SK-MEL-5 (cell line): Measurements from ENCODE around the gene BTBD16. TPM values are rescaled to one million over a fixed set of nuclear protein-coding genes. Genes with fewer than 3 reads are reported as not detected.

ENCODE experiments used
- DNase-seq: peaks from one replicate; pipeline ENCODE4 v3.0.0-alpha.2; 2016; ENCODE audit warnings: low read depth, low spot score
- in situ Hi-C: cut with HindIII; loops from 2 replicates; pipeline ENCODE4 v1.10.0; 2016; ENCODE audit warnings: low sequenced_read_pairs, high pct_unique_total_duplicates, low pct_unique_long_range_greater_than_20kb
- total RNA-seq: library from RNA; depleted of rRNA; stranded (reverse); fragments of >200 nt; shearing (Covaris generic); gene quantifications from 2 replicates; pipeline ENCODE4 v1.2.3, GENCODE V29; 2014

BTBD16 gene
- total RNA-seq, 1 experiment from 2014 or later = not detected

DNA sequence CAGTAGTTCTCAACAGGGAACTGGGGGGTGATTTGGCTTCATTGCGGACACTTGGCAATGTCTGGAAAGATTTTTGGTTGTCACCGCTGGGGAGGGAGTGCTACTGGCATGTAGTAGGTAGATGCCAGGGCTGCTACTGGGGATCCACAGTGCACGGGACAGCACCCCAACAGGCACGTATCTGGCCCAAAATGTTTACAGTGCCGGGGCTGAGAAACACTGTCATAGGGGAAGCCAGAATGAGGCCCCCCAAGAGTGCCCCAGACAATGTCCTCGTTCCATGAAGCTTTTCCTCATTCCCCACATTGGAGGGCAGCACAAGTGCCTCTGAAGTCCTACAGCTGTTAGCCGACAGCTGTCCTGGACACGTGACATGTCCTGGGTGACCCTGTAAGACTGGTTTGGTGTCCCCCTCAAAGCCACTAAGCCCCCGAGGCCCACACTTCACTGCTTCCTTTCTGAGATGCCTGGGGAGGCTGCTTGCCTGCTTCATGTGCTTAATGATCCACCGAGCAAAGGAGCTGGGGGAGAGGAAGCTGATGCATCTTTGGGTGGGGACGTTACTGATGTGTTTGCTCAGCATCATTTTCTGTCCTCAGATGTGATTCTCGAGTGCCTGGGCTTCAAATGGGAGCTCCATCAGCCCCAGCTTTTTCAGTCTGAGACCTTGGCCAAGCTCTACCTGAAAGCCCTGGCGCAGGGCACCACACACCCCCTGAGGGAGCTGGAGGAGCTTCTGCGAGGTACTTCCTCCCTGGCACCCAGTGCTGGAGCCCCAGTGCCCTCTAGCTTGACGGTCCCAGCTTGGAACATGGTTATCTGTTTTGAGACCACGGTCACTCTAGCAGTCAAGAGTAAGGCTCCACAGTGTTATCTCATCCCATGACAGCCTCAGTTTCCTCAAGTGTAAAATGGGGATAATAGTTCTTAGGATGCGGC, 14.7 kb downstream of the BTBD16 start:
- in situ Hi-C loops = no loop called here

DNA sequence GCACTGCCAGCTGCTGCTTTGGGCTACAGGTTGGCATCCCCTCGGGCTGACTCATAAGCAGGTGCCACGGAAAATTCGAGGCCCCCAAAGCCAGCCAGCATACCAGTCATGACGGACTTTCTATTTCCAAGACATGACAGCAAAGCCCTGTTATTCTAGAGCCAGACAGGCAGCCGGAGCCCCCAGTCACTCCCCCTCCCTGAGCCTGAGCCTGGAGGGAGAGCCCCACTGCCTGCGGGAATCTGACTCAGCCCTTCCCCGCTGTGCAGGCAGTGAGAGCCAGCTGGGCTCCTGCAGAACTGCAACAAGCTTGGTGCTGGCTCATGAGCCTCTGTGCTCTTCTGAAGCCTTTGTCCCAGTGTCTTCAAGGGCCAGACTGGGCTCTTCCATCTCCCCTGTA, 15.8 kb downstream of the BTBD16 start:
- in situ Hi-C loops = no loop called here
- no peak for DNase-seq

More for the DNA sequence above, 14.7 kb downstream of the BTBD16 start:
- no peak for DNase-seq

DNA sequence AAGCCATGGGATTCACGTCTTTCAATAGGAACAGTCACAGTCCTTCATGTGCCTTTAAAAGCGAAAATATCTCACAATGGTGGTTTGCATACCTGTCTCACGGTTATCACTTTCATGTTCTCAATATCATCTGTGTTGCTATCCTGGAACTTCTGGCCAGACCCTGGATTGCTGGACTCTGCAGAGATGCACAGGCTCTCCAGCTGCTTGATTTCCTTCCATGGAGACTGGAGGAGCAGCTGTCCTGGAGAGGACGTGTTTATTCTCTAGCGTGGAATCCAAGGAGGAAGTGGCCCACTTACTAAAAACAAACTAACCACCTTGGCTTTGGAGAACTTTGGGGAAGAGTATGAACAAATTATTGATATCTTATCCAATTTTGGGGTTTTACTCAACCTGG, 16.5 kb downstream of the BTBD16 start:
- in situ Hi-C loops = no loop called here
- DNase-seq = no peak

DNA sequence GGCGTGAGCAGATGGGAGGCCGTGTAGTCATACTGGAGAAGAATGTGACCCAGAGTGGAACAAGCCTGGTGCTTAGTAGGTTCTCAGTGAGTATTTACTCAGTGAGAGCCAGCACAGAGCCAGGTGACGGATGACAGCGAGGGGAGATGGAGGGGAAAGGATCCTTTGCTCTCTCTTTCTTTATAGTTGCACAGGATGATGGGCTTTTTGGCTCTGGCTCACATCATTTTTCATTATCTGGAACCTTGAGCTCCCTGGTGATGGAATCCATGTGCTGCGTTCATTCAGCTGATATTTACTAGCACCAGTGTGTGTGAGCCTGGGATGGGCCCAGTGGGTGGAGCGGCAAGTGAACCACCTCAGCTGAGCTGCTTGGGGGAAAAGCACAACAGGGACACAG, 17.2 kb downstream of the BTBD16 start:
- in situ Hi-C loops = no loop called here
- no peak for DNase-seq

DNA sequence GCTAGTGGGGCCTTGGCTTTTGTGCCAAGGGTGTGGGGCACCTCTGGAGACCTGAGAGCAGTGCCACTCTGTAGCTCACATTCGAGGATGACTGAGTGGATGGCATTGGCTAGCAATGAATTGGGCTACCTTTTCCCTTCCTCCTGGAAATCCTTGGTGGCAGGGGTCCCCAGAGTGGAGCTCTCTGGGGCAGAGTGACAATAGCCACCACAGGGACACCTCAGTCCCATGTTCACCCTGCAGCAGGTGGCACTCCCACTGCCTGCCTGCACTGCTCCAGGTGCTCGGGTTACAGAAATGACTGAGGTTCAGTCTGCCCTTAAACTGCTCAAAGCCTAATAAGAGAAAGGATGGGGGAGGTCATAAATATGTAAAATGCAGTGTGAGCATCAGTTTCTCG, 17.8 kb downstream of the BTBD16 start:
- no peak for DNase-seq
- in situ Hi-C loops = no loop called here

DNA sequence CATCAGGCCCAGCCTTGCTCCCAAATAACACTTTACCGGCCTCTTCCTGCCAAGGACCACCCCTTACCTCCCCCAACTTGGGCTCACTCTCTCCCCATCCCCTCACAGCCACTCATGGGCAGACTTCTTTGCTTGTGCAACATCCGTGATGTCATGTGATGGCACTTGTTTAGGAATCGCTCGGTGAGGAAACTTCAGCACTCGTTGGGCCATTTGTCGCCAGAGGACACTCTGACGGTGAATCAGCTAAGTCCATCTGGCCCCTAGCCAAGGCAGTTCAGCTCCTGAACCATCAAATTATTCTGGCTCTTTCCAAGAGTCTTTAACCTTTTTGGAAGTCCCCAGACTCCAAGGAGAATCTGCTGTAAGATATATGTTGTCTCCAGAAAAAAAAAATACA, 19.2 kb downstream of the BTBD16 start:
- no peak for DNase-seq
- in situ Hi-C loops = no loop called here

DNA sequence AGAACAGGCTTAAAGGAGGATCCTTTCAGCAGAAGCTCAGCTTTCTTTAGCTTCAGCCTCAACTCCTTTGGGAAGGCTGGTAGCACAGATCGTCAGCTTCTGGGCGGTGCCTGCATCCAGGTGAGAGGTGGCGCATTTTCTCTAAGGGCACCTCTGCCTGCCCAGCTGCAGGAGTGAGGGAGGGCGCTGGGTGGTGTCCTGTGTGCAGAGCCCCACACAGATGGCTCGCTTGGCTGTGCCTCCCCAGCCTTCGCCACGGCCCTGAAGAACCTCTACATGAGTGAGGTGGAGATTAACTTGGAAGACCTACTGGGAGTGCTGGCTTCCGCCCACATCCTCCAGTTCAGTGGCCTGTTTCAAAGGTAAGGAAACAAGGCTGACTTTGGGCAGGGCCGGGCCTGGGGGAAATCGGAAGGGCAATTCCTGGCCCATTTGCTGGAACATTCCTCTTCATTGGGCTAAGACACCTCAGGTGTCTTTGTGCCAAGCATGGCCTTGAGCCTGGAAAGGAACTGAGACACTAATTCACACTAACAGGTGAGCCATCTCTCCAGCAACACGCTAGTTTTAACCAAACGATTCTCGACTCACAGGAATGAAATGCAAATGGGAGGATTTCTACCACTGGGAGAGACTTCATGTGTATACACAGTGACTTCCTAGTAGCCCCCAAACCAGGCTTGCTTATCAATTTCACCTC, 19.9 kb downstream of the BTBD16 start:
- no peak for DNase-seq
- in situ Hi-C loops = no loop called here

DNA sequence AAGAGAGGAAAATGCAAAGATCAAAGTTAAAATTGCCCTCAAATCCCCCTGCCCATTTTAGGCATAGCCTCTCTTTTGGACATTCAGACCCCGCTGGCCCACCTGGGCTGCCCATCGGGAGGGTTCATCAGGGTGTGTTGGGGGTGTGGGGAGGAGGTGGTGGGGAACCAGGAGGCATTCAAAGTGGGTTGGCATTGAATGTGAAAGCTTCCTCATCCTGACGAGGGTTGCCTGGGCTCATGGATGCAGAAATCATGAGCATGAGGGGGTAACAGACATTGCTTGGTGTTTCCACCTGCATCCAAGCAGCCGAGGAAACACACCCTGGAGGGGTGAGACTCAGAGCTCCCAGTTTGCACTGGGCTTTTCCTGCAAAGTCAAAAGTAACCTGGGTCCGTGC, 20.6 kb downstream of the BTBD16 start:
- no peak for DNase-seq
- in situ Hi-C loops = no loop called here

DNA sequence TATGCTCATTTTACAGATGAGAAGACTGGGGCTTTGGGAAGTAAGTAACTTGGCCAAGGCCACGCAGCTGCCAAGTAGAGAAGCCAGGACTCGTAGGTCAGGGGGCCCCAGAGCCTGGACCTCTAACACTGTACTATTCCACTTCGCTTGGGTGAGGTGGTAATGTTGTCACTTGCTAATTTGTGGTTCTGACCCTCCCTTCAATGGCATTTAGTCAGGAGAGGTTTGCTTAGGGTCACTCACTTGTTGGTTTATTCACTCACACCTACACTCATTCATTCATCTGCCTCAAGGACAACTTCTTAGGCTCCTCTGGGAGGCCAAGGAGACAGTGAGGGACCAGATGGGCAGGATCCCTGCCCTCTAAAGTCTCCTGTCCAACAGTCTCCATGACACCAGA, 21.3 kb downstream of the BTBD16 start:
- in situ Hi-C loops = no loop called here
- DNase-seq = no peak

DNA sequence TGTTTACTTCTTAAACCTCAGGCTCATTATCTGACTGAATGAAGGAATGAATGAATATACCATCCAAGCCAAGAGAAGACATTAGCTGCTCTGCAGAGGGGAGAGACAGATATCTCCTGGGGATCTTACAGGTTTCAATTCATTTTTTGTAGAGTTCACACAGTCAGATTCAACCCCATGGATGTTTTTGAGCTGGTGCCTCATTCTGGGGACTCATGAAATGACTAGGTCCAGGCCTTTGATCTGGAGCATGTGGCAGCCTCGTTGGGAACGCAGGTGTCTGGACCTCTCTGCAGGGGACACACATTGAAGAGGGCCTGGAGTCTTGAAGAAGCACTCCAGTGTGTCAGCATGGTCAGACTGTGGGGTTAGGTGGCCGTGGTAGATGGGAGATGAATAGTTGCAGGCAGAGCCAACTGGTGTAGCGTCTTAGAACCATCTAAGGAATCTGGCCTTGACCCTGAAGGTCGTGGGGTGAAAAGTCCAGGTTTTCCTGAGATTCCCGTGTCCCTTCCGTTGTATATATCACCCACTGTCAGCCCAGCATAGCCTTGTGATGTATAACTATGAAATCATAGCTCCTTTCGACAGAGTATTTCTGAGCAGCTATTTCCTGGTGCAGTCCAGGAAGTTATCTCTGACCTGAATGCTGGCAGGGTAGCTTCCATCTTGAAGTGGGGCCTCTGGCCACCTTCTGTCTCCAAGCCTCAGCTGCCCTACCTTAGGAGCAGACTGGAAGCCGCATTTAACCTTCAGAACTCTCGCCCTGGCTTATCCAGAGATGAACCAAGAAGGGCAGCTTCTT, 22.3 kb downstream of the BTBD16 start:
- in situ Hi-C loops = no loop called here
- no peak for DNase-seq

DNA sequence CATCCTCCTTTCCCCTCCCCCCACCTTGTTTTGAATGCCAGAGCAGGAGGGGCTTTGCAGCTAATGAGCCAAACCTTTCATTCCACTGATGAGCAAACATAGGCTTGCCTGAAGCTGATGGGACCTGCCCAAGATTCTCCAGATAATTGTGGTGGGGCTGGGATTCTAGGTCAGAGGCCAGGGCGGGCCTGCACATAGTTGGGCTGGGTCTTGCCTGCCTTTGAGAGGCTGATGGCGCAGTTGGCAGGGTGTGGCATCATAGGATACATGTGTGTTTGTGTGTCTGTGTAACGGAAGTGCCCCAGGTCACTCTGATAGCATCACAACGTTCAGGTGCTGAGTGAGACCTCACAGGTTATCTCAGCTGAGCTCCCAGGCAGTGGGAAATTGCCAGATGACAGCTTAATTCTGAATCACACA, 22.9 kb downstream of the BTBD16 start:
- in situ Hi-C loops = no loop called here

DNA sequence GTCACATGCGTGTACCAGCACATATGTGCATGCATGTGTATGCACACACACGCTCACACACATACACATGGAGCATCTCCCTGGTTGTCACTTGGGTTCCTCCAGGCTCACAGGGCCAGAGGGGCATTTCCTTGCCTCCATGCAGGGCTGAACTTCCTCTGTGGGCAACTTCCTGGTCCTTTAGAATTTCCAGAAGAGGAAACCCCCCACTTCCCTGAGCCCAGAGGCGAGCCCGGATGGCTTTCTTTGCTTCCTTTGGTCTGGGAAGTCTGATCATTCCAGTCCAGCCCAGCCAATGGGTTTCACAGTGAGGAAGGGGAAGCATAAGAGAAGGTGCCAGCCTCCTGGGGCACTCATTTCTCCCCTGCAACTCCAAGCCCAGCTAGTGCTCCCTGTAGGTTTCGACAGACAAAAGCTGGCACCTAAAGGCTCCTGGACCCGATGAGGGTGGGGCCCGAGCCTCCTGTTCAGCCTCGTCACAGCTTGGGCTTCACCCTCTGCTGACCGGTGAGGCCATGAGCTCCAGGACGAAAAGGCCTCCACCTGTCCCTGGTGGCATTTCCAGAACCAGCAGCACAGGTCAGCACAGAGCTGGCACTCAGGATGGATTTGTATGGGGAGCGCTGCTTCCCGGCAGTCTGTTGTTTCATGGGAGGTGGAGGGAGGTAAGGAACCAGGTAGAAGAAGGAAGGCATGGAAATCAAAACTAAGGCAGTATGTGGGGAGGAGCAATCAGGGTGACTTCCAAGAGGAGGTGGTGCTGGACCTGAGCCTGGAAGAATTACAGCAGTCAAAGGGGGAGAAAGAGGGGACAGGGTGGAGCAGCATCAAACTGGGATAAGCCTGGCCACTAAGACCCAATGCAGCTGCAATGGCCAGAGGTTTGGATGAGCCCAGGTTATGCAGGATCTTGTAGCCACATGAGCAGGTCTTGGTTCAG, 23.7 kb downstream of the BTBD16 start:
- in situ Hi-C loops = no loop called here
- DNase-seq = no peak

More for the DNA sequence above, 22.9 kb downstream of the BTBD16 start:
- DNase-seq = no peak

DNA sequence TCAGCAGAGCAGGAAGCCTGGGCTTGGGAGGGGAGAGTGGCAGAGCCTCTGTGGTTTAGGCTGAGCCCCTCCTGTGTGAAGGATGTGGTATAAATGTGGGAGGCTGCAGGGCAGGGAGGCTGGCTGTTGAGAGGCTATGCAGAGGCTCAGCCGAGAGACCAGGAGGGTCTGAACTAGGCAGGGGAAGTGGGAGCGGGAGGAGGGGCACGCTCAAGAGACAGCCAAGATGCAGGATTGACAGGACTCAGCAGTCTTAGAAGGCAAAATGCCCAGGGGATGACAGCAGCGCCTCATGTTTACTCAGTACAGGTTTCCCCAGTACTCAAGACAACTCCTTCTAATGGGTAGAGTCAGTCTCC, 24.3 kb downstream of the BTBD16 start:
- in situ Hi-C loops = no loop called here
- no peak for DNase-seq

DNA sequence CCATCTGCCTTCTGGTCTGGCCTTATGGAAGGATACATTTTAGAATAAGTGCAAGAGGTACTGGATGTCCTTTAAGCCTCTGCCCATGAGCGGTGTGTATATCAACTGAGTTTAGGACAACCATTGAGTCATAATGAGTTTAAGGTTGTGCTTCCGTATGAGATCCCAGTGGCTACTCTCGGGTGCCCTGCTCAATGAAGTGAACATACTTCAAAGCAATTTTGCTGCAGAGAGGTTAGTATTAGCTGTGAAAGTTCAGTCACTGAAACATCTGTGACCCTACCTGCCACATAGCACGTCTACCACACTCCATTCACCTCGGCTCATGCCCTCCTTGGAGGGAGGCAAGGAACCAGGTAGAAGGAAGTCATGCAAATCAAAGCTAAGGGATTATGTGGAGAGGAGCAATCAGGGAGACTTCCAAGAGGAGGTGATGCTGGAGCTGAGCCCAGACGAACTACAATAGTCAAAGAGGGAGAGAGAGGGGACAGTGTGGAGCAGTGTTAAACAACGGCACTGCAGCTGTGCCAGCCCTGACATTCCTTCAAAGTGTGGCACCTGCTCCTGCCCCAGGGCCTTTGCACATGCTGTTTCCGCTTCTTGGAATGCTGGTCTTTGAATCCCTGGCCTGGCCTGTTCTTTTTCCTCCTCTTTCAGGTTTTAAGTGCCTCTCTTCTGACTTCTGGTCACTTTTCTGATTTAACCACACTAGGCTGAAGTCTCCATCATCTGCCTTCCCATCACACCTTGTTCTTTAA, 25.4 kb downstream of the BTBD16 start:
- in situ Hi-C loops = no loop called here
- DNase-seq = no peak

DNA sequence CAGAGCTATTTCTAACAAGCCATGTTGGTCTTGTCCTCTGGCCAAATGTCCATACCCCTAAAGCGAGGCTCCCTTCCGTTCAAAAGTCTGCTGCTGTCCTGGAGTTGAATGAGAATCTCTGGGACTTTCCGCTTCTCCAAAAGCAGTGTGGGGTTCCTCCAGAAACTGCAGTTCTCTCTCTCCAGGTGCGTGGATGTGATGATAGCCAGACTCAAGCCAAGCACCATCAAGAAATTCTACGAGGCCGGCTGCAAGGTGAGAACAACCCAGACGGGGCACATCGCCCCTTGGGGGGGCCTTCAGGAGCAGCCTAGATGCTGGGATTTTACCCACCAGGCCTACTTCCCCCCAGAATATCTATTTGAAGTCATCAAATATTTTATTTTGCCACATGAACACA, 26.5 kb downstream of the BTBD16 start:
- in situ Hi-C loops = no loop called here
- DNase-seq = no peak

DNA sequence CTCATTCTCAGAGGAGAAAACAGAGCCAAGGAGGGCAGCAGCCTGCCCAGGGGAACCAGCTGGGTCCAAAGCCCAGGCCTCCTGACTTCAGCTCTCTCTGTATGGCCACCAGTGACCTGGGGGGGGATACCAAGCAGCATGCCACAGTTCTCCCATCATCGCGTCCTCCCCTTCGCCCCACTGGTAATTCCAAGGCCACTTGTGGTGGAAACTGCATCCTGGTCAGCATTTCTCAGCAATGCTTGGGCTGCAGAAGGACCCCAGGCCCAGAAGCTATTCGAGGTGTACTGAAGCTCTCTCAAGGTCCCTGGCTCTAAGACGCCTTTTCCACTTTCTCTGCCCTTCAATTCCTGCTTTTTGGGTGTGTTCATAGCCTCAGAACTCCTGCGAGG, 27.1 kb downstream of the BTBD16 start:
- in situ Hi-C loops = no loop called here
- DNase-seq = no peak
